Esophagus squamous epithelium (tissue), 4 donors: ENCODE results near the gene AGRP.

ENCODE experiments used
- CTCF ChIP-seq, 6 experiments: fragments of 450-650 bp in 4 of 6; fragments of 200-600 bp in 2 of 6; sonication (generic) in 2 of 6; IDR thresholded peaks; one replicate each; pipeline ENCODE4 v1.5.1; 2016 to 2019; ENCODE audit warnings: antibody characterized with exemption in 6 of 6, mild to moderate bottlenecking in 4 of 6, moderate library complexity in 4 of 6
- POLR2A ChIP-seq, 4 donors: fragments of 450-650 bp; IDR thresholded peaks; one replicate each; pipeline ENCODE4 v1.6.1; 2017; ENCODE audit warnings: antibody characterized with exemption in 4 of 4, mild to moderate bottlenecking in 4 of 4, moderate library complexity in 3 of 4

- TF ChIP-seq CTCF (IDR thresholded peaks at IDR 0.05) = no peak
- TF ChIP-seq POLR2A (IDR thresholded peaks at IDR 0.05) = no peak
These were observed 45.0 kb upstream of the AGRP start, which contains the start of gene RIPOR1 for GRCh38 chr16:67528222-67528869.
